ENCODE results near the gene PLEKHM2.

DNA sequence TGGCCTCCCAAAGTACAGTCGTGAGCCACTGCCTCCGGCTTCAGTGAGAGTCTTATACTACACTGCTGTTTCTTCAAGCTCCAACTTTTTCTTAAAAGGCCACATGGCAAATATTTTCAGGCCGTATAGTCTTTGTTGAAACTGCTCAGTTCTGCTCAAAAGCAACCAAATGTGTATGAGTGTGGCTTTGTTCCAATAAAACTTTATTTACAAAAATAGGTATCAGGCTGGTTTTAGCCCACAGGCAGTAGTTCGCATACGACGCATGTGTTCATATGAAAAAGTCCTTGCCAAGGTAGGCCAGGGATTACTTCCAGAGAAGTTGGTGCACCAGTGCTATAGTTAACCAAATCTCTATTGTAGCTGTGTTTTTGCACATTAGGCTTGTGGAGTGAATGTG, 6.2 kb downstream of the PLEKHM2 start:
- no peak for TF ChIP-seq NFIC (IDR thresholded peaks at IDR 0.05)
- no peak for TF ChIP-seq EP300 (IDR thresholded peaks at IDR 0.05; ENCODE audit: borderline replicate concordance)
- TF ChIP-seq YY1 (IDR thresholded peaks at IDR 0.05; ENCODE audit: low read depth), result no peak
- TF ChIP-seq TCF12 (IDR thresholded peaks at IDR 0.05; ENCODE audit: low read depth), result no peak
- TF ChIP-seq RAD21 (IDR thresholded peaks at IDR 0.05; ENCODE audit: low read depth), result no peak
- no peak for TF ChIP-seq FOXM1 (IDR thresholded peaks at IDR 0.05; ENCODE audit: borderline replicate concordance, low read depth)
- no peak for TF ChIP-seq CREB1 (IDR thresholded peaks at IDR 0.05; ENCODE audit: low read depth)
- TF ChIP-seq TEAD4 (IDR thresholded peaks at IDR 0.05), result no peak
- TF ChIP-seq, protein P1, sequence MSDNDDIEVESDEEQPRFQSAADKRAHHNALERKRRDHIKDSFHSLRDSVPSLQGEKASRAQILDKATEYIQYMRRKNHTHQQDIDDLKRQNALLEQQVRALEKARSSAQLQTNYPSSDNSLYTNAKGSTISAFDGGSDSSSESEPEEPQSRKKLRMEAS (IDR thresholded peaks at IDR 0.05), result no peak
- no peak for TF ChIP-seq TAF1 (IDR thresholded peaks at IDR 0.05; ENCODE audit: low read depth)
- TF ChIP-seq, protein P2, sequence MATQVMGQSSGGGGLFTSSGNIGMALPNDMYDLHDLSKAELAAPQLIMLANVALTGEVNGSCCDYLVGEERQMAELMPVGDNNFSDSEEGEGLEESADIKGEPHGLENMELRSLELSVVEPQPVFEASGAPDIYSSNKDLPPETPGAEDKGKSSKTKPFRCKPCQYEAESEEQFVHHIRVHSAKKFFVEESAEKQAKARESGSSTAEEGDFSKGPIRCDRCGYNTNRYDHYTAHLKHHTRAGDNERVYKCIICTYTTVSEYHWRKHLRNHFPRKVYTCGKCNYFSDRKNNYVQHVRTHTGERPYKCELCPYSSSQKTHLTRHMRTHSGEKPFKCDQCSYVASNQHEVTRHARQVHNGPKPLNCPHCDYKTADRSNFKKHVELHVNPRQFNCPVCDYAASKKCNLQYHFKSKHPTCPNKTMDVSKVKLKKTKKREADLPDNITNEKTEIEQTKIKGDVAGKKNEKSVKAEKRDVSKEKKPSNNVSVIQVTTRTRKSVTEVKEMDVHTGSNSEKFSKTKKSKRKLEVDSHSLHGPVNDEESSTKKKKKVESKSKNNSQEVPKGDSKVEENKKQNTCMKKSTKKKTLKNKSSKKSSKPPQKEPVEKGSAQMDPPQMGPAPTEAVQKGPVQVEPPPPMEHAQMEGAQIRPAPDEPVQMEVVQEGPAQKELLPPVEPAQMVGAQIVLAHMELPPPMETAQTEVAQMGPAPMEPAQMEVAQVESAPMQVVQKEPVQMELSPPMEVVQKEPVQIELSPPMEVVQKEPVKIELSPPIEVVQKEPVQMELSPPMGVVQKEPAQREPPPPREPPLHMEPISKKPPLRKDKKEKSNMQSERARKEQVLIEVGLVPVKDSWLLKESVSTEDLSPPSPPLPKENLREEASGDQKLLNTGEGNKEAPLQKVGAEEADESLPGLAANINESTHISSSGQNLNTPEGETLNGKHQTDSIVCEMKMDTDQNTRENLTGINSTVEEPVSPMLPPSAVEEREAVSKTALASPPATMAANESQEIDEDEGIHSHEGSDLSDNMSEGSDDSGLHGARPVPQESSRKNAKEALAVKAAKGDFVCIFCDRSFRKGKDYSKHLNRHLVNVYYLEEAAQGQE (IDR thresholded peaks at IDR 0.05; ENCODE audit: low read depth), result no peak
- TF ChIP-seq, protein P3, sequence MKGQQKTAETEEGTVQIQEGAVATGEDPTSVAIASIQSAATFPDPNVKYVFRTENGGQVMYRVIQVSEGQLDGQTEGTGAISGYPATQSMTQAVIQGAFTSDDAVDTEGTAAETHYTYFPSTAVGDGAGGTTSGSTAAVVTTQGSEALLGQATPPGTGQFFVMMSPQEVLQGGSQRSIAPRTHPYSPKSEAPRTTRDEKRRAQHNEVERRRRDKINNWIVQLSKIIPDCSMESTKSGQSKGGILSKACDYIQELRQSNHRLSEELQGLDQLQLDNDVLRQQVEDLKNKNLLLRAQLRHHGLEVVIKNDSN (IDR thresholded peaks at IDR 0.05), result no peak
